Gastrocnemius medialis (tissue), 4 donors: ENCODE results near the gene MYOCD.

Experiments
- CTCF ChIP-seq, 5 experiments: fragments of 450-650 bp in 3 of 5; fragments of 200-600 bp in 2 of 5; sonication (generic) in 2 of 5; IDR thresholded peaks in 4 of 5; conservative IDR thresholded peaks in 1 of 5; 1 replicate in 4 of 5; 2 replicates in 1 of 5; pipeline ENCODE4 v1.5.1; 2016 to 2019; ENCODE audit warnings: antibody characterized with exemption in 5 of 5, mild to moderate bottlenecking in 3 of 5, moderate library complexity in 3 of 5
- POLR2A ChIP-seq, 2 donors: fragments of 450-650 bp; IDR thresholded peaks; one replicate each; pipeline ENCODE4 v1.6.1; 2017; ENCODE audit warnings: antibody characterized with exemption in 2 of 2, mild to moderate bottlenecking in 2 of 2, moderate library complexity in 2 of 2

GRCh38 chr17:12730931-12731521 is 65.3 kb downstream of the MYOCD start:
- TF ChIP-seq CTCF (IDR thresholded peaks at IDR 0.05 in 4 of 5, conservative IDR thresholded peaks at IDR 0.05 in 1 of 5) (no peak), POLR2A (IDR thresholded peaks at IDR 0.05) (no peak)
